Measurements from ENCODE around the gene BORCS8. TPM values are rescaled to one million over a fixed set of nuclear protein-coding genes. Genes with fewer than 3 reads are reported as not detected.
"Not testable (repeated sequence)": the region's sequence is repeated elsewhere in the genome, so short reads cannot be mapped to it uniquely, and the experiment has no call there.

The BORCS8 gene
- total RNA-seq, 4 donors from 2014 or later = 6.9 to 33.9 (median 17.9) TPM

- Histone ChIP-seq H3K36me3 (no peaks in the 10 kb centered on the region), H3K27ac (no peak overlapping the region), H3K4me1 (peaks cover 12% of the 10 kb centered on the region), H3K4me3 (no peak overlapping the region), H3K27me3 (no peaks in the 10 kb centered on the region), H3K9me3 (no peaks in the 10 kb centered on the region)
- 62% methylated on average over 5 of the region's 5 CpGs for WGBS
- TF ChIP-seq EP300 (IDR thresholded peaks at IDR 0.05) = no peak
- no peak for TF ChIP-seq POLR2AphosphoS5 (IDR thresholded peaks at IDR 0.05)
- TF ChIP-seq CTCF (IDR thresholded peaks at IDR 0.05) = no peak
- no peak for TF ChIP-seq POLR2A (IDR thresholded peaks at IDR 0.05)
- no peak for DNase-seq (ENCODE audit: low spot score in 2 of 2)
Measured at GRCh38 chr19:19140476-19140875, 51.5 kb downstream of the BORCS8 start.

- no peaks in the 10 kb centered on the region for H3K9me3 ChIP-seq
- WGBS = 20% methylated on average over 1 of the region's 5 CpGs
- TF ChIP-seq CTCF (IDR thresholded peaks at IDR 0.05) (no peak), POLR2AphosphoS5 (IDR thresholded peaks at IDR 0.05) (no peak), POLR2A (IDR thresholded peaks at IDR 0.05) (no peak), EP300 (IDR thresholded peaks at IDR 0.05) (no peak)
- no peak overlapping the region for H3K4me3 ChIP-seq
- no peaks in the 10 kb centered on the region for H3K36me3 ChIP-seq
- H3K27me3 ChIP-seq = no peaks in the 10 kb centered on the region
- no peak overlapping the region for H3K27ac ChIP-seq
- no peak for DNase-seq (ENCODE audit: low spot score in 2 of 2)
- peaks cover 12% of the 10 kb centered on the region for H3K4me1 ChIP-seq
Measured at GRCh38 chr19:19139876-19140229, 52.1 kb downstream of the BORCS8 start.

- Histone ChIP-seq H3K9me3 (no peaks in the 10 kb centered on the region), H3K27ac (no peak within 1 kb of the TSS), H3K4me3 (peak within 1 kb of the TSS; percentile 69), H3K36me3 (no peaks in the 10 kb centered on the region), H3K27me3 (no peaks in the 10 kb centered on the region), H3K4me1 (peaks cover 12% of the 10 kb centered on the region)
- peak; percentile 98 to 99 for DNase-seq (ENCODE audit: low spot score in 2 of 2)
- 3% methylated on average over 37 of the region's 42 CpGs for WGBS
- TF ChIP-seq CTCF (IDR thresholded peaks at IDR 0.05) (no peak), EP300 (IDR thresholded peaks at IDR 0.05) (no peak), POLR2A (IDR thresholded peaks at IDR 0.05) (no peak), POLR2AphosphoS5 (IDR thresholded peaks at IDR 0.05) (peak in 1 of 3 donors; percentile 52)
Measured at GRCh38 chr19:19138109-19138981, 53.6 kb downstream of the BORCS8 start, which contains the start of gene TMEM161A. TSS of gene TMEM161A (minus strand) at chr19:19138478. CDS start at chr19:19138428, 50 bp downstream.

GRCh38 chr19:19137556-19138108, 54.3 kb downstream of the BORCS8 start:
- TF ChIP-seq POLR2A (IDR thresholded peaks at IDR 0.05) (no peak), CTCF (IDR thresholded peaks at IDR 0.05) (no peak), EP300 (IDR thresholded peaks at IDR 0.05) (no peak), POLR2AphosphoS5 (IDR thresholded peaks at IDR 0.05) (no peak)
- WGBS = 14% methylated on average over 17 of the region's 25 CpGs
- peaks cover 12% of the 10 kb centered on the region for H3K4me1 ChIP-seq
- no peaks in the 10 kb centered on the region for H3K9me3 ChIP-seq
- H3K36me3 ChIP-seq = peaks cover 2% of the 10 kb centered on the region
- H3K27me3 ChIP-seq = no peaks in the 10 kb centered on the region
- DNase-seq (ENCODE audit: low spot score in 2 of 2) = no peak
- peak overlapping the region; percentile 69 for H3K4me3 ChIP-seq
- H3K27ac ChIP-seq = no peak overlapping the region

- H3K27me3 ChIP-seq; H3K27ac ChIP-seq; H3K36me3 ChIP-seq; H3K9me3 ChIP-seq; H3K4me3 ChIP-seq; DNase-seq (ENCODE audit: low spot score in 2 of 2): not testable (repeated sequence)
- H3K4me1 ChIP-seq = peaks cover 12% of the 10 kb centered on the region
- WGBS = 75% methylated on average over 6 of the region's 6 CpGs
Measured at GRCh38 chr19:19135713-19136112, 56.2 kb downstream of the BORCS8 start.

All from suprapubic skin (tissue), 4 donors.